Esophagus squamous epithelium (tissue), 4 donors: ENCODE measurements around the gene WDR77.

Source experiments
- POLR2A ChIP-seq, 4 donors: fragments of 450-650 bp; IDR thresholded peaks; one replicate each; pipeline ENCODE4 v1.6.1; 2017; ENCODE audit warnings: antibody characterized with exemption in 4 of 4, mild to moderate bottlenecking in 4 of 4, moderate library complexity in 3 of 4
- TF ChIP-seq, protein P1 (sequence below), 6 experiments: fragments of 450-650 bp in 4 of 6; fragments of 200-600 bp in 2 of 6; sonication (generic) in 2 of 6; IDR thresholded peaks; one replicate each; pipeline ENCODE4 v1.5.1; 2016 to 2019; ENCODE audit warnings: antibody characterized with exemption in 6 of 6, mild to moderate bottlenecking in 4 of 6, moderate library complexity in 4 of 6

DNA sequence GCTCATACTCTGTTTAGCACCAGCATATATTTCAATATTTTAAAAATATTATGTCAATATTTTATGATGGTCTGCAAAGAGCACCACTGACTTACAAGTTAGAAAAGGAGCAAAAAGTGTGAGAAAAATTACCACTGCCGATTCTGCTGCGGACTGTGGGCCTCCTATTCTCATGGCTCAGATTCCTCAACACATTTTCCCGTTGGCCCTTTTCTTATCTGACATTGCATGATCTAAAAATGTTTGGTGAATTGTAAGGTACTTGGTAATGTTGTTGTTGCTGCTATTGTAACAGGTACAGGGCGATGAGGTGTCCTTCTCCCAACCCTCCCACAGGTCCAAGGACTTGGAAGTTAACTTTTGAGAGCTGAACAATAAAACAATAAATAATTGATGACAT is 25.5 kb upstream of the WDR77 start:
- no peak for TF ChIP-seq POLR2A (IDR thresholded peaks at IDR 0.05)
- TF ChIP-seq, protein P1, sequence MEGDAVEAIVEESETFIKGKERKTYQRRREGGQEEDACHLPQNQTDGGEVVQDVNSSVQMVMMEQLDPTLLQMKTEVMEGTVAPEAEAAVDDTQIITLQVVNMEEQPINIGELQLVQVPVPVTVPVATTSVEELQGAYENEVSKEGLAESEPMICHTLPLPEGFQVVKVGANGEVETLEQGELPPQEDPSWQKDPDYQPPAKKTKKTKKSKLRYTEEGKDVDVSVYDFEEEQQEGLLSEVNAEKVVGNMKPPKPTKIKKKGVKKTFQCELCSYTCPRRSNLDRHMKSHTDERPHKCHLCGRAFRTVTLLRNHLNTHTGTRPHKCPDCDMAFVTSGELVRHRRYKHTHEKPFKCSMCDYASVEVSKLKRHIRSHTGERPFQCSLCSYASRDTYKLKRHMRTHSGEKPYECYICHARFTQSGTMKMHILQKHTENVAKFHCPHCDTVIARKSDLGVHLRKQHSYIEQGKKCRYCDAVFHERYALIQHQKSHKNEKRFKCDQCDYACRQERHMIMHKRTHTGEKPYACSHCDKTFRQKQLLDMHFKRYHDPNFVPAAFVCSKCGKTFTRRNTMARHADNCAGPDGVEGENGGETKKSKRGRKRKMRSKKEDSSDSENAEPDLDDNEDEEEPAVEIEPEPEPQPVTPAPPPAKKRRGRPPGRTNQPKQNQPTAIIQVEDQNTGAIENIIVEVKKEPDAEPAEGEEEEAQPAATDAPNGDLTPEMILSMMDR (IDR thresholded peaks at IDR 0.05), result no peak
